GM18499 (cell line): ENCODE results near the gene NMUR2.

ENCODE experiments used
- ATAC-seq: cut with Tn5 transposase; IDR thresholded peaks from one replicate; pipeline ENCODE4 v1.9.1; 2021; ENCODE audit warnings: moderate number of reproducible peaks; ENCODE audit not compliant: insufficient read depth, unreplicated experiment

NMUR2 gene

GRCh38 chr5:152372875-152373274 is 32.2 kb downstream of the NMUR2 start:
- ATAC-seq: no peak

GRCh38 chr5:152369298-152369697 is 35.8 kb downstream of the NMUR2 start:
- ATAC-seq: no peak

DNA sequence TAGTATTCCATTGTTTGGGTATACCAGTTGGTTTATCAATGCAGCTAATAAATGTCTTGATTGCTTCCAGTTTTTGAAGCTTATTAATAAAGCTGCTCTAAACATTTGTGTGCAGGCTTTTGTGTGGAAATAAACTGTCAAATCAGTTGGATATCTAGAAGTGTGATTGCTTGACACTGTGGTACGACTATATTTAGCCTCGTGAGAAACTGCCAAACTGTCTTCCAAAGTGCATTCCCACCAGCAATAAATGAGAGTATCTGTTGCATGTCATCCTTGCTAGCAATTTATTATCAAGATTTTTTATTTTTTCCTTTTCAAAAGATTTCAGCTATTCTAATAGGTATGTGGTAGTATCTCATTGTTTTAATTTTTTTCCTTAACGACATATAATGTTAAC is 37.5 kb downstream of the NMUR2 start:
- no peak for ATAC-seq

- ATAC-seq: no peak
These were observed 38.4 kb downstream of the NMUR2 start for GRCh38 chr5:152366716-152367115.

DNA sequence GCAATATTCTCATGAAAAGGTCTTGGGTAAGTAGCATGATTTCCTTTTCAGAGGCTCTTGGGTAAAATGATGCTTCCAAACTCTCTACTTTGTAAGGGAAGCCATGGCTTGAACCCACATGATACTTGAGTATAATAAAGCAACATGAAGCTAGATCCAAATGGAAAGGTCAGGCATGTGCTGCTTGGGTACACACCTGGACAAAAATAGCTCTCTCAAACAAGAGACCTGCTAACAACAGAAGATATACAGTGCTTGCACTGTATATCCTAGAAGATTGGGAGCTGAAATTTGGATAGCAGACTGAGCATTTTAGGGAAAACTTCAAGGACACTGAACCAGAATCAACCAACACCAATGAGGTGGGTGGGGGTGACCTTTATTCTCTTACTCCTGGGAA is 40.2 kb downstream of the NMUR2 start:
- ATAC-seq: no peak

DNA sequence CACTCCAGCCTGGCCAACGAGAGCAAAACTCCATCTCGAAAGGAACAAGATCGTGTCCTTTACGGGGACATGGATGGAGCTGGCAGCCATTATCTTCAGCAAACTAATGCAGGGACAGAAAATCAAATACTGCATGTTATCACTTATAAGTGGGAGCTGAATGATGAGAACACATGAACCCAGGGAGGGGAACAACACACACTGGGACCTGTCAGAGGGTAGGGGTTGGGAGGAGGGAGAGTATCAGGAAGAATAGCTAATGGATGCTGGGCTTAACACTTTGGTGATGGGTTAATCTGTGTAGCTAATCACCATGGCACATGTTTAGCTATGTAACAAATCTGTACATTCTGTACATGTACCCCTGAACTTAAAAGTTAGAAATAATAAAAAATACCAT is 40.9 kb downstream of the NMUR2 start:
- no peak for ATAC-seq

- no peak for ATAC-seq
These were observed 46.1 kb downstream of the NMUR2 start for GRCh38 chr5:152358861-152359568.

DNA sequence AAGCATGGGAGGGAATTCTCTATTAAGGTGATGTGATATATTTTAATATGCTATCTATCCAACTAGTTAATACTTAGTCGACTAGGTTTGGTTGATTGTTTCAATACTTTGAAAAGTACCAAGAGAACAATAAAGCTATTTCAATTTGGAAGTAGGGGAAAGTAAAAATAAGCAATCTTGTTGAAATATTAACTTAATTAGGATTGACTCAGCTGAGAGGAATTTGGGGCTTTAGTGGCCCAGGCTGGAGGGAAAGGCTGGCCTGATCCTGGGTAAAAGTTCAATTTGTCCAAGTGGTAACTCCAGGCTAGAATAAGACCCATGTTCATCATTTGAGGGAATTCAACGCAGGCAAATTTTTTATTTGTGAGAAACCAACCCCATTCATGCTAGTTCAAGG is 48.6 kb downstream of the NMUR2 start:
- no peak for ATAC-seq

DNA sequence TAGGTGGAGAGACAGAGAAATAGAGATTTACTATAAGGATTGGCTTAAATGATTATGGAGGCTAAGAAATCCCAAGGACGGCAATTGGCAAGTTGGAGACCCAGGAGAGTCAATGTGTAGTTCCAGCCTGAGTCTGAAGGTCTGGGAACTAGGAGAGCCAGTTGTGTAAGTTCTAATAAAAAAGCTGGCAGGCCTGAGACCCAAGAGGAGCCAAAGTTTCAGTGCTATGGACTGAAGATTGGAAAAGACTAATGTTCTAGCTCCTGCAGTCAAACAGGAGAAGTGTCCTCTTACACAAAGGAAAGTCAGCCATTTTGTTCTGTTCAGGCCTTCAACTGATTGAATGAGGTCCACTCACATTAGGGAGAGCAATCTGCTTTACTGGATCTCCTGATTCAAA is 50.0 kb downstream of the NMUR2 start:
- ATAC-seq: no peak

DNA sequence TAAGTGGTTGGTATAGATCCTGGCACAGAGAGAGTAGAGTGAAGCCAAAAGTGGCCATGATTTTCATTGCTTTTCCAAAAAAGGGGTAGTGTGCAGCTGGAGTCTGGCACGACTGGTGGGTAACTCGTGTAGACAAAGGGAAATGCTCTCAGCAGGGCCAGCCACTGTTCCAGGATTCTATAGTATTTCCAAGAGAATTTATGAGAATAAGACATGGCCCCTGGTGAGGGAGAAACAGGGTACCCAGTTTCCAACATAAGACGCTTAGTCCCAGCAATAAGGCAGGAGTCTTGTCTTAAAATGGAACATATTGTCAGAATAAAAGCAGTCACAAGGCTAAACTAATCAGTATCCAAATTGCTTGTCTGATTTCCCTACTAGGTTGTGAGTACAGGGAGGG is 52.1 kb downstream of the NMUR2 start:
- no peak for ATAC-seq

DNA sequence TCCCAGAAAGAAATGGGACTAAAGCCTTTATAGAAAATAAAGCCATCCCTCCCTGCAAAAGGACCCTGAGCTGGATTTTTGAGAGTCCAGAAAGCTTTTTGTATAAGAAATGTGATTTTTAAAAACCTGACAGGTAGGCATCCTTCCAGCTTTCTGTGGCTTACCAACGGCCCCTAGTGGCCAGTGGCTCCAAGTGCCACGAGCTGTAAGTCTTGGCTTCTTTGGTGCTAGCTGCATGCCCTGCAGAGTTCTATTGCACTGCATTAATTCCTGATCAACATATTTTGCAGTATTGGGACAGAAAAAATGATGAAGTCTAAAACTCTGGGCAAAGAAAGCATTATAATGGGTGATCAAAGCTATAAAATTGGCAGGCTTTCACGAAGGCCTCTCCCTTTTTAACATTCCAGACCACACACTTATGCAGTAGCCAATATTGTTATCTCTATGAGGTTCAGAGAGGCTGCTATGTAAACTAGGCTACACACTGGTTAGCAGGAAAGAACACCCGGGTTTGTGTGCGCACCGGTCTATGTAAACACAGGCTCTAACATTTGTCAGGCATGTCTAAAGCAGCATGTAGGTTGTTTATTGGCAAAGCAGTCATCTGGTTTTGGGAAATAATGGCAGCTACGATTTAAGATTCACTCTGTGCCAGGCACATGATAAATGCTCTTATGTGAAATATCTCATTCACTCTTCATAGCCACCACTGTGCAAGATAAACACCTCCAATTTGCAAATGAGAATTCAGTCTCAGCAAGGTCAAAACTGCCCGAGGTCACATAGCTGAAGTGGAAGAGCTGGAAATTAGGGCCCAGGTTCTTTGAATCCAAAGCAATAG is 55.2 kb downstream of the NMUR2 start:
- no peak for ATAC-seq
